ENCODE results near the gene RBBP7.

Gene RBBP7

DNA sequence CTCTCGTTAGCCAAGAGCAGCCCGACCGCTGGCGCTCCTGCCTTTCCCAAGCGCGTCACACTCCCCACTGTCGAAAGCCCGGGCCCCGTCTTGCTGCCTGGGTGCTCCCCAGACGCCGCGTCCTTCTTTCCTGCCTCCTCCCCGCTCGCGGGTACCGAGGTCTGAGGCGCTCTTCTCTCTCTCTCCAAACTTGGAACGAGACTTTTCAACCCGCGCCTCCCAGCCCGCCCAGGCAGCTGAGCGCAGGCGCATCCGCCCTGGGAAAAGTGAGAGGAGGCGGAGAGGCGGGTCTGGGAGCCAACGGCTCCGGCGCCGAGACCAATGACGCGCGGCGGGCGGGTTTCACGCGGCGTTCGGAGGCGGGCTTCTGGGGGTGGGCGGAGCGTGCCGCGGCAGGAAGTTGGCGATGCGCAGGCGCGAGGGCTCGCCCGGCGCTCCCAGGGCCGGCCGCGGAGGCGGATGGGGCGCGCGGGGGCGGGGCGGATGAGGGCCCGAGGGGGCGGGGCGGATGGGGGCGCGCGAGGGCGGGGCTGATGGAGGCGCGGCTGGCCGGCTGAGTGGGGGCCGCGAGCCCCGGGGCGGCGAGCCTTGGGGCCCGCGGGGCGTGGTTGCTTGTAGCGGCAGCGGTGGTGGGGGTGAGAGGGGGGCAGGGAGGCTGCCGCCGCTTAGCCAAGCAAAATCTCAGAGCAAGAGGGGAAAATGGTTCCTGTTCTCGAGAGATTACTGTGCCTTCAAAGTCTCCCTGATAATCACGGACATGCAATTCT lies at the start of gene RBBP7:
RBBP7 (minus strand) TSS at position 268 of the 767 bp plus-strand sequence. CDS start 309 bp downstream, outside the sequence.
- H3K4me3 ChIP-seq (ENCODE audit: low read depth, low read length), result peak within 1 kb of the TSS; percentile 73
- ChIA-PET POLR2A (interaction anchor here (1.0 to 1.7 kb wide), 2 partner anchors 13 to 867 kb away, joined by 3 to 7 read pairs; partner anchors contain the start of gene SCML1), CTCF (interaction anchor here (1.0 to 1.1 kb wide), 2 partner anchors 12 to 13 kb away, joined by 4 to 6 read pairs; no protein-coding TSS in a partner anchor)
- TF ChIP-seq, protein P1, sequence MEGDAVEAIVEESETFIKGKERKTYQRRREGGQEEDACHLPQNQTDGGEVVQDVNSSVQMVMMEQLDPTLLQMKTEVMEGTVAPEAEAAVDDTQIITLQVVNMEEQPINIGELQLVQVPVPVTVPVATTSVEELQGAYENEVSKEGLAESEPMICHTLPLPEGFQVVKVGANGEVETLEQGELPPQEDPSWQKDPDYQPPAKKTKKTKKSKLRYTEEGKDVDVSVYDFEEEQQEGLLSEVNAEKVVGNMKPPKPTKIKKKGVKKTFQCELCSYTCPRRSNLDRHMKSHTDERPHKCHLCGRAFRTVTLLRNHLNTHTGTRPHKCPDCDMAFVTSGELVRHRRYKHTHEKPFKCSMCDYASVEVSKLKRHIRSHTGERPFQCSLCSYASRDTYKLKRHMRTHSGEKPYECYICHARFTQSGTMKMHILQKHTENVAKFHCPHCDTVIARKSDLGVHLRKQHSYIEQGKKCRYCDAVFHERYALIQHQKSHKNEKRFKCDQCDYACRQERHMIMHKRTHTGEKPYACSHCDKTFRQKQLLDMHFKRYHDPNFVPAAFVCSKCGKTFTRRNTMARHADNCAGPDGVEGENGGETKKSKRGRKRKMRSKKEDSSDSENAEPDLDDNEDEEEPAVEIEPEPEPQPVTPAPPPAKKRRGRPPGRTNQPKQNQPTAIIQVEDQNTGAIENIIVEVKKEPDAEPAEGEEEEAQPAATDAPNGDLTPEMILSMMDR (IDR thresholded peaks at IDR 0.05; ENCODE audit: insufficient read depth, low read length, missing control alignments), result no peak
- peak; percentile 36 for DNase-seq (ENCODE audit: low read depth, low spot score)

DNA sequence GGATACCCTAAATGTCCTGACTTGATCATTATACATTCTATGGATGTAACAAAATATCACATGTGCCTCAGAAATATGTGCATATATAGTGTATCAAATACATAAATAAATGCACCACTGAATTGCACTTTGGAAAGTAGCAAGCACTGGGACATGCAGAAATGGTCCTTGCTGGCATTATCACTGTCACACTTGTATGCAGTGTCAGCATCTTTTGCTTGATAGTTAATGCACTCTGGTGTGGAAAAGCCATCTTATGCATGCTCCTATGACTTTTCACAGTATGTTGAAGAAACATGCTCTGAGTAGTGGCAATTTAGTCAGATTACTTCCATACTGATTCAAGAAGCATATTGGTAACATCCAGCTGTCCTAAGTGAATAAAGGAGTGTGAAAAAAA lies 48.8 kb upstream of the RBBP7 start:
- H3K4me3 ChIP-seq (ENCODE audit: low read depth, low read length), result no peak overlapping the region
- no peak for DNase-seq (ENCODE audit: low read depth, low spot score)
- TF ChIP-seq, protein P1 (IDR thresholded peaks at IDR 0.05; ENCODE audit: insufficient read depth, low read length, missing control alignments), result no peak
- CTCF ChIA-PET, result no interaction called here
- POLR2A ChIA-PET, result no interaction called here

DNA sequence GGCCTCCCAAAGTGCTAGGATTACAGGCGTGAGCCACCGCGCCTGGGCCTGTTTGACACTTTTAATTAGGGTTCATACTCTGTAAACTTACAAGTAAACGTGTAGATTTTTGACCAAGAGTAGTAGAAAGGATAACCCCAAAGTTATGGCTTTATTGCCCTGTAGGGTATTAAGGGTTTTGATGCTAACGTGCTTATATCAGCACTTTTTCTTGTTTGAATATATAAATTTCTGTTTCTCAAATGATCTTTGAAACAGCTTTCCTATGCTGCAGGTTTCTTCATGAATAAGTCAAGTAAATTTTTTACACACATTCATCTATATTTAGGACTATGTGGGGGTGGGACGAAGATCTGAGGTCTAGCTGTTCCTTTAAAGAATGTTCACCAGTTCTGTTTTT lies 47.0 kb upstream of the RBBP7 start:
- no peak overlapping the region for H3K4me3 ChIP-seq (ENCODE audit: low read depth, low read length)
- DNase-seq (ENCODE audit: low read depth, low spot score), result no peak
- CTCF ChIA-PET, result no interaction called here
- TF ChIP-seq, protein P1 (IDR thresholded peaks at IDR 0.05; ENCODE audit: insufficient read depth, low read length, missing control alignments), result no peak
- POLR2A ChIA-PET, result no interaction called here

DNA sequence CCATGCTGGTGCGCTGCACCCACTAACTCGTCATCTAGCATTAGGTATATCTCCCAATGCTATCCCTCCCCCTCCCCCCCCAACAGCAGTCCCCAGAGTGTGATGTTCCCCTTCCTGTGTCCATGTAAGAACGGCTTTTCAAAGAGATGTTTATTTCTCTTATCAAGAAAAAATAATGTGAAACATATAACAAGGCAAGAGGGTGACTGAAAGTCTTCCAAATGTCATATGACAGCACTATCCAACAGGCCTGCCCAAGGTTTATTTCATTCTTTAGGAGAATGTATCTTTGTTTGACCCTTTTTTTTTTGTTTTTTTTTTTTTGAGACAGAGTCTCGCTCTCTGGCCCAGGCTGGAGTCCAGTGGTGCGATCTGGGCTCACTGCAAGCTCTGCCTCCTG lies 46.4 kb upstream of the RBBP7 start:
- CTCF ChIA-PET, result no interaction called here
- DNase-seq (ENCODE audit: low read depth, low spot score), result no peak
- TF ChIP-seq, protein P1 (IDR thresholded peaks at IDR 0.05; ENCODE audit: insufficient read depth, low read length, missing control alignments), result no peak
- POLR2A ChIA-PET, result no interaction called here
- no peak overlapping the region for H3K4me3 ChIP-seq (ENCODE audit: low read depth, low read length)

DNA sequence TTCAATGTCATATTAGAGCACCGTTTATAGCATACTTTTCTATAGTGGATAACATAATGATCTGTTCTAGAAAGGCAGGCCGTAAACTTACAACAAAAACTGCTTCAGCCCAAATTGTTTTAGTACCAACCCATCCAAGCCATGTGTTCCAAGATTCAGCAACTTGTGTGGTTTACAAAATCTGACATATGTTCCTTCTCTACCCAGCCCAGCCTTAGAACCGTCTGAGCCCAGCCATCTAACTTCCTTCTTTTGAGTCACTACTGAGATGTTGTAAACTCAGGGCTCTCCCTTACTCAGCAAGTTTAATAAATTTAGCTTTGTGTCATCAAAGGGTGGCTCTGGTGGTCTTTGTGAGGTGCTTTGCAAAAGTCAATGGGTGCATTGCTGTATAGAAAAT lies 43.9 kb upstream of the RBBP7 start:
- POLR2A ChIA-PET, result no interaction called here
- CTCF ChIA-PET, result no interaction called here
- DNase-seq (ENCODE audit: low read depth, low spot score), result no peak
- TF ChIP-seq, protein P1 (IDR thresholded peaks at IDR 0.05; ENCODE audit: insufficient read depth, low read length, missing control alignments), result no peak
- H3K4me3 ChIP-seq (ENCODE audit: low read depth, low read length), result no peak overlapping the region

DNA sequence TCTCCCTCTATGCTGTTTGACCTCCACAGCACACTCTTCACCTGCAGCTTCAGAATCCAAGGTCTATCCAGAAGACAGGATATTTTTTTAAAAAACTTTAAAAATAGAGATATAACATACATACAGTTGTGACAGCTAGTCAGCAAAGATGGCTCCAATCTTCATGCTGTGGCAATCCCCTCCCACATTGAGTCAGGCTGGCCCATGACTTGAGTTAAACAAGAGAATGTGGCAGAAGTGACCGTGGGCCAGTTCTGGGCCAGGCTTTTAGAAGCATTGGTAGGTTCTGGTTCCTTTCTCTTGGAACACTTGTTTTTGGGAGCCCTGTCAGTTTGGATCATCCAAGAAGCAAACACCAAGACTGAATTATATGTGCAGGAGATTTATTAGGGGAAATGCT lies 40.2 kb upstream of the RBBP7 start:
- CTCF ChIA-PET, result no interaction called here
- TF ChIP-seq, protein P1 (IDR thresholded peaks at IDR 0.05; ENCODE audit: insufficient read depth, low read length, missing control alignments), result no peak
- DNase-seq (ENCODE audit: low read depth, low spot score), result no peak
- no peak overlapping the region for H3K4me3 ChIP-seq (ENCODE audit: low read depth, low read length)
- POLR2A ChIA-PET, result no interaction called here

All from AG04449 (cell line).